Epithelial cell of proximal tubule (primary cell): ENCODE data around the gene NKX1-2. TPM values are rescaled to one million over a fixed set of nuclear protein-coding genes. Genes with fewer than 3 reads are reported as not detected.

Source experiments
- DNase-seq: peaks from one replicate; pipeline ENCODE4 v3.0.0-alpha.2; 2011; ENCODE audit warnings: low read depth
- H3K4me3 ChIP-seq: 2 replicates; pipeline ENCODE4 v1.5.1; 2011; ENCODE audit warnings: low read depth, mild to moderate bottlenecking, low read length
- CTCF ChIP-seq: conservative IDR thresholded peaks from 2 replicates; pipeline ENCODE4 v1.5.1; 2012; ENCODE audit warnings: low read depth, mild to moderate bottlenecking, low read length
- total RNA-seq: library from RNA; depleted of rRNA; stranded (reverse); fragments of >200 nt; gene quantifications from 2 replicates; pipeline ENCODE4 v1.2.3, GENCODE V29; 2015

The NKX1-2 gene
- total RNA-seq, 1 donor from 2014 or later = not detected

GRCh38 chr10:124461642-124462347 lies 12.0 kb upstream of the NKX1-2 start, which contains the start of gene LHPP:
Gene LHPP, plus strand, starts transcription at chr10:124461823. Its CDS starts 40 bp downstream, at chr10:124461863.
- peak within 1 kb of the TSS; percentile 71 for H3K4me3 ChIP-seq
- DNase-seq = no peak
- TF ChIP-seq CTCF = no peak

GRCh38 chr10:124460144-124460543 lies 10.3 kb upstream of the NKX1-2 start:
- no peak for DNase-seq
- TF ChIP-seq CTCF = no peak
- no peak overlapping the region for H3K4me3 ChIP-seq

- TF ChIP-seq CTCF = no peak
- no peak for DNase-seq
- H3K4me3 ChIP-seq = no peak overlapping the region
Observed at GRCh38 chr10:124459395-124459794, 9.6 kb upstream of the NKX1-2 start.

GRCh38 chr10:124458889-124459288 lies 9.1 kb upstream of the NKX1-2 start:
- no peak for TF ChIP-seq CTCF
- no peak for DNase-seq

GRCh38 chr10:124458473-124458872 lies 8.6 kb upstream of the NKX1-2 start:
- TF ChIP-seq CTCF = no peak
- no peak overlapping the region for H3K4me3 ChIP-seq
- no peak for DNase-seq

More at GRCh38 chr10:124458889-124459288, 9.1 kb upstream of the NKX1-2 start:
- no peak overlapping the region for H3K4me3 ChIP-seq

GRCh38 chr10:124455441-124455840 lies 5.6 kb upstream of the NKX1-2 start:
- DNase-seq = no peak
- no peak overlapping the region for H3K4me3 ChIP-seq
- no peak for TF ChIP-seq CTCF
